ENCODE data around the gene TTC22. TPM values are rescaled to one million over a fixed set of nuclear protein-coding genes. Genes with fewer than 3 reads are reported as not detected.

TTC22 gene
- total and polyA plus RNA-seq, 2 of the 4 experiments (the other 2 are of a cell fraction), result not detected

DNA sequence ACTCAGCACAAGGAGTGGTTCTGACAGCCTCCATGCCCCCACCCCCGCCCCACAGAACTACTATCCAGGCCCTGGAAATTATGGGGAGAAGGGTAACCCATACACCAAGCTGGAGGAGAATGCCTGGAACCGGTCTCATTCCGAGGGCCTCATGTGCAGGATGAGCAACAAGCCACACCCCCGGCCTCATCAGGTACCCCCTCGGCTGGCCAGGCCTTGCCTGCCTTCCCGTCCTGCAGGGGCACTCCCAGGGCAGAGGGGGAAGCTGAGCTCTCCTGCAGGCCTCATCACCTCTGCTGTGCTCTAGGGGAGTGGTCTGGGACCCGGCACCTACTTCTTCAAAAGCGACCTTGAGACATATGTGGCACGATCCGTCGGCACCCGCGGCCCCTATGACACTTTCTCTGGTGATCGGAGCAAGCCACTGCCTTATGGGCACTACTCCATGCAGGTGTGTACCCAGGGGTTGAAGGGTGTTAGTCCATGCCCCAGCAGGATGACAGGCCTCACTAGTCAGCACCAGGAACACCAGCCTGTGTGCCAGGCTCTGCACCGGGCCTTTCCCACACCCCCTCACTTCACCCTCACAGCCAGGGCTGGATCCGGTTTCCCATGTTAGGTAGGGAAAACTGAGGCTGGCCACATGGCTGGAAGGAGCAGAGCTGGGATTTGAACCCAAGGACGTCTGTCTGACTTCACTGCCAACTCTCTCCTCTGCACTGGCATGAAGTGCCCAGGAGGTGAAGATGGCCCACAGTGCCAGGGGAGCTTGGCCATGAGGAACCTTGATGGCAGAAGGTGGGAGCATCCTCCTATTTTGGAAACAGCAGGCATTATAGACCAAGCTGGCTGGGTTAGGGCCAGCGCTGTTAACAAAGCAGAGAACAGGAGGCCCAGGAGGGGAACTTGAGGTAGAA lies 10.9 kb upstream of the TTC22 start:
- no peak overlapping the region for H2BK20ac ChIP-seq (ENCODE audit: low read depth, low read length)
- no peak overlapping the region for H3K18ac ChIP-seq (ENCODE audit: low read depth, low read length)
- 72% methylated on average over 6 of the region's 18 CpGs; no CpG with 5 or more reads in 1 of the 2 experiments for WGBS, 2 experiments (ENCODE audit: extremely low coverage in 2 of 2, insufficient read length in 1 of 2)
- no peak overlapping the region for H3K4me2 ChIP-seq (ENCODE audit: low read depth, low read length)
- no peaks in the 10 kb centered on the region for H3K79me1 ChIP-seq (ENCODE audit: low read depth in 1 of 2, low read length in 2 of 2)
- no peak overlapping the region for H2BK5ac ChIP-seq (ENCODE audit: low read depth, low read length, poor library complexity, severe bottlenecking)
- H3K4ac ChIP-seq (ENCODE audit: low read depth, low read length), result no peak overlapping the region
- no peak overlapping the region for H4K5ac ChIP-seq (ENCODE audit: low read depth, low read length)
- H2BK15ac ChIP-seq (ENCODE audit: low read depth, low read length), result no peak overlapping the region
- H2AK9ac ChIP-seq (replicated peaks; ENCODE audit: low read depth, low read length, poor library complexity), result no peak overlapping the region
- dilution Hi-C loops (cut with HindIII; ENCODE audit: low sequenced_read_pairs, unreplicated experiment), result no loop called here
- H3K9me3 ChIP-seq (ENCODE audit: control insufficient read depth, insufficient read depth, low read length), result no peaks in the 10 kb centered on the region
- H4K91ac ChIP-seq (ENCODE audit: insufficient read depth, low read depth, low read length), result no peak overlapping the region
- ChIA-PET CTCF (no interaction called here), POLR2A (ENCODE audit: unreplicated experiment) (no interaction called here)
- H3K4me1 ChIP-seq (ENCODE audit: control insufficient read depth, insufficient read depth, low read length), result no peaks in the 10 kb centered on the region
- DNase-seq (no peak), ATAC-seq (ENCODE audit: low read depth) (no peak)
- no peaks in the 10 kb centered on the region for H4K20me1 ChIP-seq (ENCODE audit: insufficient read depth, low read length)
- H2AFZ ChIP-seq (replicated peaks; ENCODE audit: low read length, poor library complexity), result peak overlapping the region; percentile 19
- H3K4me3 ChIP-seq (ENCODE audit: insufficient read depth, low read depth, low read length), result no peak overlapping the region
- intact Hi-C loops (cut with micrococcal nuclease), result loop anchor here (2.0 to 10.0 kb wide), 5 partner anchors 139 to 957 kb away; partner anchors contain the start of gene BSND
- BruUV-seq (replicated peaks), result no TSS peak
- H3K27me3 ChIP-seq (ENCODE audit: control insufficient read depth, insufficient read depth, low read length), result peaks cover 47% of the 10 kb centered on the region
- H3K56ac ChIP-seq (ENCODE audit: extremely low read depth, insufficient read depth, low read length), result no peak overlapping the region
- no peak overlapping the region for H4K8ac ChIP-seq (ENCODE audit: low read depth in 2 of 2, low read length in 2 of 2)
- no peak overlapping the region for H2AK5ac ChIP-seq (ENCODE audit: low read depth, low read length)
- no peak overlapping the region for H2BK120ac ChIP-seq (ENCODE audit: low read depth, low read length)
- H3K9me1 ChIP-seq (ENCODE audit: insufficient read depth, low read length), result 0 out of 2 replicates have a peak, but pooled peaks cover 3% of the 10 kb centered on the region
- no peaks in the 10 kb centered on the region for H3K36me3 ChIP-seq (ENCODE audit: control insufficient read depth, insufficient read depth, low read length)
- no peak overlapping the region for H3K23ac ChIP-seq (ENCODE audit: low read depth, low read length)
- no peak overlapping the region for H3K14ac ChIP-seq (replicated peaks; ENCODE audit: low read depth, low read length)
- no peak overlapping the region for H3K9ac ChIP-seq (ENCODE audit: low read depth, low read length)
- H3K27ac ChIP-seq (ENCODE audit: insufficient read depth, low read length), result no peak overlapping the region
- in situ Hi-C loops (cut with MboI; ENCODE audit: low sequenced_read_pairs), result loop anchor here (10.0 kb wide), 1 partner anchor 137 kb away; no protein-coding TSS in a partner anchor
- TF ChIP-seq MAFK (IDR thresholded peaks at IDR 0.05; ENCODE audit: low read depth, low read length), result no peak
- TF ChIP-seq, protein P1, sequence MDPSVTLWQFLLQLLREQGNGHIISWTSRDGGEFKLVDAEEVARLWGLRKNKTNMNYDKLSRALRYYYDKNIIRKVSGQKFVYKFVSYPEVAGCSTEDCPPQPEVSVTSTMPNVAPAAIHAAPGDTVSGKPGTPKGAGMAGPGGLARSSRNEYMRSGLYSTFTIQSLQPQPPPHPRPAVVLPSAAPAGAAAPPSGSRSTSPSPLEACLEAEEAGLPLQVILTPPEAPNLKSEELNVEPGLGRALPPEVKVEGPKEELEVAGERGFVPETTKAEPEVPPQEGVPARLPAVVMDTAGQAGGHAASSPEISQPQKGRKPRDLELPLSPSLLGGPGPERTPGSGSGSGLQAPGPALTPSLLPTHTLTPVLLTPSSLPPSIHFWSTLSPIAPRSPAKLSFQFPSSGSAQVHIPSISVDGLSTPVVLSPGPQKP (IDR thresholded peaks at IDR 0.05; ENCODE audit: borderline replicate concordance, low read depth, low read length), result no peak
- TF ChIP-seq NFE2L2 (IDR thresholded peaks at IDR 0.05; ENCODE audit: low read depth, low read length), result no peak
- TF ChIP-seq RCOR1 (IDR thresholded peaks at IDR 0.05; ENCODE audit: insufficient replicate concordance, low read length), result no peak
- no peak for TF ChIP-seq SMC3 (IDR thresholded peaks at IDR 0.05; ENCODE audit: low read depth, low read length)
- TF ChIP-seq RAD21 (IDR thresholded peaks at IDR 0.05; ENCODE audit: low read length), result no peak
- TF ChIP-seq BHLHE40 (IDR thresholded peaks at IDR 0.05; ENCODE audit: low read depth, low read length), result no peak
- no peak for TF ChIP-seq CEBPB (IDR thresholded peaks at IDR 0.05; ENCODE audit: low read depth, low read length)
- TF ChIP-seq MXI1 (IDR thresholded peaks at IDR 0.05; ENCODE audit: borderline replicate concordance, low read depth, low read length), result no peak
- TF ChIP-seq, protein P2, sequence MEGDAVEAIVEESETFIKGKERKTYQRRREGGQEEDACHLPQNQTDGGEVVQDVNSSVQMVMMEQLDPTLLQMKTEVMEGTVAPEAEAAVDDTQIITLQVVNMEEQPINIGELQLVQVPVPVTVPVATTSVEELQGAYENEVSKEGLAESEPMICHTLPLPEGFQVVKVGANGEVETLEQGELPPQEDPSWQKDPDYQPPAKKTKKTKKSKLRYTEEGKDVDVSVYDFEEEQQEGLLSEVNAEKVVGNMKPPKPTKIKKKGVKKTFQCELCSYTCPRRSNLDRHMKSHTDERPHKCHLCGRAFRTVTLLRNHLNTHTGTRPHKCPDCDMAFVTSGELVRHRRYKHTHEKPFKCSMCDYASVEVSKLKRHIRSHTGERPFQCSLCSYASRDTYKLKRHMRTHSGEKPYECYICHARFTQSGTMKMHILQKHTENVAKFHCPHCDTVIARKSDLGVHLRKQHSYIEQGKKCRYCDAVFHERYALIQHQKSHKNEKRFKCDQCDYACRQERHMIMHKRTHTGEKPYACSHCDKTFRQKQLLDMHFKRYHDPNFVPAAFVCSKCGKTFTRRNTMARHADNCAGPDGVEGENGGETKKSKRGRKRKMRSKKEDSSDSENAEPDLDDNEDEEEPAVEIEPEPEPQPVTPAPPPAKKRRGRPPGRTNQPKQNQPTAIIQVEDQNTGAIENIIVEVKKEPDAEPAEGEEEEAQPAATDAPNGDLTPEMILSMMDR (conservative IDR thresholded peaks at IDR 0.05; ENCODE audit: low read depth, low read length), result no peak
- no peak for TF ChIP-seq POLR2A (IDR thresholded peaks at IDR 0.05; ENCODE audit: low read depth, low read length)
- TF ChIP-seq RFX5 (IDR thresholded peaks at IDR 0.05; ENCODE audit: low read depth, low read length), result no peak
- TF ChIP-seq MAZ (IDR thresholded peaks at IDR 0.05; ENCODE audit: borderline replicate concordance, low read depth, low read length), result no peak
- no peak for TF ChIP-seq CHD1 (IDR thresholded peaks at IDR 0.05; ENCODE audit: low read depth, low read length)

All from IMR-90 (cell line).